Suppressor macrophage treated with lipopolysaccharide for 4 hours (primary cell): ENCODE data around the gene EXOC6B.

Source experiments
- DNase-seq: peaks from one replicate; pipeline ENCODE4 v3.0.0-alpha.2; 2020

EXOC6B gene

DNA sequence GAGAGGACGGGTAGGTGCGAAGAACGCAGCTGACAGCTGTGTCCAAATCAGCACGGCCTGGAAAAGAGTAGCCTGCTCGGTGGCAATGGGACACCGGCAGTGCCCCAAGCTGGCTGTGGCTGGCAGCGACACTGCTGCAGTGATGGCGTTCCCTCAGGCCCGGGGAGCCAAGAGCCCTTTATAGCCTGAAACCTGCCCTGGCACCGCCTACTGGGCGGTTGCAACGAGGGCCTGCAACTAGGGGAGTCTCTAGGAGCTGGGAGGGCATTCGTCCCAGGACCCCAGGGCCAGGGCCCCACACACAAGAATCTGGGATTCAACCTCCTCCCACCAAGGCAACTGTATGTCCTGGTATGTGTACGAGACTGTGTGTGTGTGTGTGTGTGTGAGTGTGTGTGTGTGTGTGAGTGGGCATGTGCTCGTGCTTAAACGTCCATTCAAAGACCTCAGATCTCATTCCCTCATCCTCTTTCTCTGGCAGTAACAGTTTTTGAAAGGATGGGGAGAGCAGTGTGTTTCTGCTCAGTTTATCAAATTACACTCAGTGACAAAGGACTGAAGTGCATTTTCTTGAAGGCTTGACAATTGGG lies 671.4 kb downstream of the EXOC6B start:
- no peak for DNase-seq

- DNase-seq: no peak
Measured at GRCh38 chr2:72153924-72154323, 671.9 kb downstream of the EXOC6B start.

DNA sequence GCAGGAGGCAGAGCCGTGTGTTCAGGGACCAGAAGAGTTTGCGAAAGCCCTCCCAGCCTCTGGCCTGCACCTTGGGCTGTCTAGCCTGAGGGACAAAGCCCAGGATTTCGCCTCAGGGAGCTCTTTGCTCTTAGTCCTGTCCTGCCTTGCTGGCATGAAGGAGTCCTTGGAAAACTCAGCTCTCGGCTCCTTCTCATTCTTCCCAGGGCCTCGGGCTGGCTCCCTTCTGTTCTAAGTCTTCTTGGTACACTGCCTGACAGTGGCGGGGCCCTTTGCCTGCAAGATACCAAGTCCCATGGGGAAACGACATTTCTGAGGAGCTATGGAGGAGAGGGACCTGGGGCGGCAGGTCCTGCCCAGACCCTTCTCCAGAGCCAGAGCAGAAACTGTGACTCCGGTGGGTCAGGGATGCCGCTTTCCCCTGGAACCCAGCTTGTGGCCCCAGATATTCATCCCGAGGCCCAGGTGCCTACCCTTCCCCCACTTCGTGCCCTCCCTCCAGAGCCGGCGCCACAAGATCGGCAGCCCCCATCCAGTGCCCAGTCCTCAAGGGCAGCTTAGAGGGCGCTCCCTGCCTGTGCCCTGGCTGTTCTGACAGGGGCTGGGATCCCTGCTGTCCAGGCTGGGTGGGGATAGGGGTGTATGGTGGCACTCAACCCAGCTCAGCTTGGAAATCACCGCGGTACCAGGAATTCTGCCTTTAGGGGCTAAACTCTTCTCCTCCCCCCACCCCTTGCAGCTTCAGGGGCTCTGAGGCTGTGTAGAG lies 672.6 kb downstream of the EXOC6B start:
- no peak for DNase-seq

DNA sequence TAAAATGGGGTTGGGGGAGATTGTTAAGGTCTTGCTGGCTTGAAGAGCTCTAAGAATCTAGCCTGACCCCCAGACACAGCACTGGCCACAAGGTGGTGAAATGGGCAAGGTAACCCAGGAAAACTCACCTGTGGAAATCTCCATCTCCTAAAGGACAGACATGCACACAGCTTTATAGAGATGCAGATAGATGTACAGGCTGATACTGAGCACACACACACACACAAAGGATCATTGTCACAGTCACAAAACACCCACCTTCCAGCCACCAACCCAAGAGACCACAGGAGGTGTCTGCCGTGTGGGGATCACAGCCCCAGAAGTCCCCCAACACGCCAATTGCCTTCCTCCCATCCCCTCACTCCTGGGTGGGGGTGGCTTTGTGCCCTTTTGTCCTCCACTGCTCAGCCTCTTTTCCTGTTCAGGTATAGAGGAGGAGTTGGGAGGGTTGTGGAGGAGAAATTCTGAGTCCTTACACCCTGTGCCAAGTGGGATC lies 674.9 kb downstream of the EXOC6B start:
- no peak for DNase-seq

DNA sequence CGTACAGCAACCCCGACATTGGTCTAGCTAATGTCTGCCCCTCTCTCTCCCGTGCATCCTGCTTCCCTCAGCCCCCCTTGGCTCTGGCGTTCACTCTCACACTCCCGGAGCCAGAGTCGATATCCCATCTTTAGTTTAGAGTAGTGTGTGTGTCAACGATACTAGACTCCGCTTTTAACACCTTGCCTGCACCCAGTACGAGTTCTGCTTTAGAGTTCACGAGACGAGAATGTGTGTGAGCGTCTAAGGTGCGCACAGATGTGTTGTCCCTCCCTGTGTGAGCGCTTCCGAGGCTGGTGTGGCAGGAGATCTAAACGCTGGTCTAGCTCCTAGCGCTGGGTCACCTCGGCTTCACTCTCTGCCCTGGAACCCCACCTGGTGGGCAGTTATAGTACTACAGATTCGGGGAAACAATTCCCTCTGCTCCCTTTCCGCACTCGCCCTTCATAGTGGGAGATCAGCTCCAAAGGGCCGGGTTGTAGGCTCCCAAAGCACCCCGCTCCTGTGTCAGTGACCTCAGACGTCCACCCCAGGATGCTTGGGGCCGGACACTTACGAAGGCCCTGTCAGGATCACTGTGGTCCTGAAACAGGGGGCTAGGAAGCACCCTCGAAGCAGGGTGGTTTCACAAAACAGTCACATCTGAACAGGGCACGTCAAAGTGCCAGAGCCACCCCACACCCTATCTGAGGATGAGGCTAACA lies 675.5 kb downstream of the EXOC6B start:
- DNase-seq: peak; percentile 79

GRCh38 chr2:72149556-72150156 lies 676.2 kb downstream of the EXOC6B start:
- no peak for DNase-seq

GRCh38 chr2:72148837-72149555 lies 676.8 kb downstream of the EXOC6B start:
- DNase-seq: no peak

- no peak for DNase-seq
Measured at GRCh38 chr2:72148003-72148836, 677.6 kb downstream of the EXOC6B start.

- DNase-seq: no peak
Measured at GRCh38 chr2:72147303-72147971, 678.4 kb downstream of the EXOC6B start, which contains the start of gene CYP26B1. CYP26B1 (minus strand) TSS chr2:72147862; CDS start chr2:72147834, 28 bp downstream.

GRCh38 chr2:72146347-72147302 lies 679.2 kb downstream of the EXOC6B start:
- DNase-seq: no peak

DNA sequence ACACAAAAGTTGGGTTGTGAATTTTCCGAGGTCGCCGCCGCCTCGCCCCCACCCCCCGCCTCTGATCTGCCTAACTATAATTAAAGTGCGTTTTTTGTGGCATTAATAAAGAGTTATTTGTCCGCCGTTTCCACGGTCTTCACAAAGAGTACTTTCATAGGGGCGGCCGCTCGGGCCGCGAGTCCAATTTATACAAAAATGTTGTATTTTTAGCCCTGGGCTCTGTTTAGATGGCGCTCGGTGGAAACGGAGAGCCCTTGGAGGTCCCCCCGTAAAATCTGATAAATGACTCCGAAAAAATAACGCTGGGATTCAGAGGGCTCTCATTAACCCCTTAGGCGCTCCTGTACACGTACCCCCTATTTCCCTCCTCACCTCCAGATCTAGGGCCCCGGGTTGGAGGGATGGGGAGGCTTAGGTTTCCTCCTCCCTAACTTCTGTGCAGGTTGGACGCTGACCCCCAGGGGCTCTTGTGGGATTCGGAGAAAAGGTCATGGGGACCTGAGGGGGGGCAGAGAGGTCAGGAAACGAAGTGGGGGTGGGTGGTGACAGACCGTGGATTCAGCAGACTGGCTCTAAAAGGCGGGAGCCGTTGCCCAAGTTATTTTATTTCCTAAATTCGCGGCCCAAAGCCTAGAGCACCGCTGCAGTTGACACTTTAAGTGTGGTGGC lies 680.0 kb downstream of the EXOC6B start:
- no peak for DNase-seq

DNA sequence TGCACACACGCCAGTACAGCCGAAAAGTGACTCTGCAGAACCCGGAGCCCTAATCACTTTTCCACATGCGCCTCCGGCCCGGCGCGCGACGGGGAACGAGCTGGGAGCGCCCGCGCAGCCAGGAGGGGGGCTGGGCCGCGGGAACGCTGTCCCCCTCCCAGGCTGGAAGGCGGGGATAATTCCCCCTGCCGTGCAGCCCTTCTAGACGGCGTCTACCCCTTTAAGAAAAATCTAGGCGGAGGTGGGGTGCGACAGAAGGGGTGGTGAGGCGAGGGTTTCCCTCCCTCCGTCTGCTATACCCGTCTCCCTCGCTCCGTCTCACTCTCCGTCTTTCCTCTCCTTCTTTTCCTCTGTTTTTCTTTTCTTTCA lies 680.6 kb downstream of the EXOC6B start:
- DNase-seq: no peak

- DNase-seq: no peak
Measured at GRCh38 chr2:72144632-72145288, 681.1 kb downstream of the EXOC6B start.

DNA sequence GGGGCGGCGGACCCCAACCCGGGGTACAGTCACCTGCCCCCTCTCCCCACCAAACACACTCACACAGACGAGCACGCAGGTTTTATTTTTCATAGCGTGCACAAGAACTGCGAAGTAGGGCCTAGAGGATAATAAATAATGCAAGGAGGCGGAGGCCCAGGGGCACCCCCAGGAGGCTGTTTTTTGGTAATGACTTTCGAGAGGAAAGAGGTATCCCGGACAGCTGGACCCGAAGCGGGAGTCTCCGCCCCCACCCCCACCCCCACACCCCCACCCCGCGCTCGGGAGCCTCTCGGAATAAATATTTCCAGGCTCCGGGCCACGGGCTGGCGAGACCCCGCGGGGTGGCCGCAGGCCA lies 681.6 kb downstream of the EXOC6B start:
- DNase-seq: no peak

GRCh38 chr2:72143441-72144273 lies 682.2 kb downstream of the EXOC6B start:
- DNase-seq: no peak

DNA sequence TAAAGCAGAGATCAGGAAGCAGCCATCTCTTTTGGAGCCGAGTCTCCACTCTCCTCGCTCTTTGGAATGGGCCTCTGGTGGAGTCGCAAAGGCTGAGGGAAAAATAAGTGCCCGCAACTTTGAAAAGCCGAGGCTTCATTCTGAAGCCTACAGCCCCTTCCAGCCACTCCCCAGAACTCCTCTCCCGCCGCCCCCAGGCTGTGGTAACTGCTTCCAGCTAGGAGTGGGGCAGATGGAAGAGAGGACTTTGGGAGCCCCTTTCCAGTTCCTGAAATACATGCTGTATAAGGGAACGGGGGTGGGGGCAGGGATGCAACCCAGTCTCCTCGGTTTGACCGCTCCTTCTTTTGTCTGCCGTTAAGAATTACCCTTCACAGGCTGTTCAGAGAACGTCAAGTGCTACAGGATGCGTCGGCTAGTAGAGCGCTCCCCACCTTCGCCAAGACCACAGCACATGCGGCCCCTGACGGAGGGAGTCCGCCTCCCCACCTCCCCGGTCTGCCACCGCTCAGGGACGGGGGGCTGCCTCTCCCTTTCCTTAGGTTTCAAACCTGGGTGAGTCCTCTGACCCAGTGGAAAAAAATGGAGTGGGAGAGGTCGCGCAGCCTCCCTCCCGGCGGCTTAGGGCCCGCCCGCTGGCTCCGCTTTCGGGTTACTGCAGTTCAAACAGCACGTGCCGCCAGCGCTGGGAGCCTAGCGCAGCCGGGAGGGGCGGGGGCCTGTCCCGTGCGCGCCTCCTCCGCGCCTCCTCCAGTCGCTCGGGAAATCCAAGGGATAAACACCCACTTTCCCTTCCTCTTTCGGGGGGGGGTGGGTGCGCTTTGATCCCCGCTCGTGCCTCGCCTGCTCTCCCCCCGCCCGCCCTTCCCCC lies 683.0 kb downstream of the EXOC6B start:
- peak; percentile 67 for DNase-seq

DNA sequence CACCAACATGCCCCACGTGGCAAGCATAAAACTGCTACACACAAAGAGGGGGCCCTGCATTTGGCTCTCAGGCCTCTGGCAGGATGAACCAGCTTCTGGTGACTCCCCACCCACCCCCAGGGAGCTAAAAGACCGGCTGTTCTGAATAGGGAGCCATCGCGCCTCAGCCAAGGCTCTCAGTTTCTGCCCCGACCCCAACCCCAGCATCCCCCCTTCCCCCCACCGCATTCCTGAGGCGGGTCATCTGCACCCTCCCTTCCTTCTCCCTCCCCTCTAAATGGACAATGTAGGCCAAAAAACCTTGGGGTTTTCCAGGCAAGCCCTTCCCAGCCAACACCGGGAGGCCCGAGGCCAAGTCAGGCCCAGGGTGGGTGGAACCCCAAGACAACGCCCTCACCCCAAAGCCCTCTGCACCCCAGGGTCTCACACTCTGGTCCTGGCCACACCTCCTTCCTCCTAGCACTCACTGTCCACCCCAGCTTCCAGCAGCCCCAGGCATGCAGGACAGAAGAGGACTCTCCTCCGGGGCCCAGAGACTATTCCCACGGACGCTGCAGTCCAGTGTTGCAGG lies 683.9 kb downstream of the EXOC6B start:
- DNase-seq: no peak
